ENCODE data around the gene TCF7L2.
A peak's percentile ranks its signal among the peaks of the same experiment; 100 is the strongest.

The TCF7L2 gene

DNA sequence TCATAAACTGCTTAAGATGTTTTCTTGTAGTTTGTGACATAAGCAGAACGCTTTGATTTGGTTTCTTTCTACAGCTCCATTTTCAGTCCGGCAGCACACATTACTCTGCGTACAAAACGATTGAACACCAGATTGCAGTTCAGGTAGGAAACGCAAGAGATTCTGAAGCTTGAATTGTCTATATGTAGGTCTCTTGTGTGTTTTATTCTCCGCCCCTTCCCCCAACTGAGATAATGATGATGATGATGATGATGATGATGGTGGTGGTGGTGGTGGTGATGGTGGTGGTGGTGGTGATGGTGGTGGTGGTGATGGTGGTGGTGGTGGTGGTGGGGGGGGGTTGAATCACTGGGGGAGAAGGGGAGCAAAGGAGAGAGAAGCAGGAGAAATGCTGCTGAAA lies 14.4 kb downstream of the TCF7L2 start:
- no peak for DNase-seq (ENCODE audit: low read depth in 2 of 2)

DNA sequence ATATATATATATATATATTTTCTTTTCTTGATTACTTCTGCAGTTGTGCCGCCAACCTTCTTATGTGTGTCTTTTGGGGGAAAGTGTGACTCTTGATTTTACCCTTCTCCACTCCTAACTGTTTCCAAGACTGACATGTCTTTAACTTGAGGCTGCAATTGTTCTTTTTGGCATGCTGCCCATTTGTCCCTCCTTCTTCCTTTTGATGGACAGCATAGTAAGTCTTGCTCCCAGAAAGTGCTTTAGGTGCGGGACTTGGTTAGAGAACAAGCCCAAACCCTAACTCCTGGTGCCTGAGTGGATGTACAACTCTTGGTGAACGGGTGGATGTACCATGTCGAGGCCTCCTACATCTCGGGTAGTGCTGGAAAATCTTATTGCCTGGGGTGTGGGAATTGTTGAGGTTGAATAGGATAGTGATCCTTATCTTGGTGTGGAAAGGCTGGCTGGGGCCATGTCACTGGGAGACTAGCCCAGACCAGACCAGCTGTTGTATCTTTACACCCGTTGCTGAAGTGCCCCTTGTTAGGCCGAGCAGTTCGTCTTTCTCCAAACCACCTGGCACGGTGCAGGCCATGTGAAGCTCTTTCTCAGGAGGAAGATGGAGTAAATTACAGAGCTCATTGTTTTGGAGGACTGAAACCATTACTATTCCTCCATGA lies 16.3 kb downstream of the TCF7L2 start:
- DNase-seq (ENCODE audit: low read depth in 2 of 2) = no peak

DNA sequence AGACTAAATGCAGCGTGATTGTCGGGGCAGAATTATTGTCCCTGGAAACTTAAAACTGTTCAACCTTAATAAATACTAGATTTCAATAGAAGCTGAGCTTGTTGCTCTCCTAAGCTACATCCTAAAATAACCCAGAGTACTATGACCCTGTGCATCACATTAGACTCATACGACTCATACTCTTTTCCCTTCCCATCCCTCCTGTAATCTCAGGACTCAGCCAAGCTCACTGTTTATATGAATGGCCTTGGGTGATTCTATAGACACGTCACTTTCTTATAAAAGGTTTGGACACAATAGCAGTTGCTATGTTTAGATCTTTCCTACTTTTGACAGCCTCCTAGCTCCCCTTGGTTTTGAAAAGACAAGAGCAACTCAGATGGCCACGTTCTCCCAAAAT lies 17.2 kb downstream of the TCF7L2 start:
- DNase-seq (ENCODE audit: low read depth in 2 of 2) = no peak

DNA sequence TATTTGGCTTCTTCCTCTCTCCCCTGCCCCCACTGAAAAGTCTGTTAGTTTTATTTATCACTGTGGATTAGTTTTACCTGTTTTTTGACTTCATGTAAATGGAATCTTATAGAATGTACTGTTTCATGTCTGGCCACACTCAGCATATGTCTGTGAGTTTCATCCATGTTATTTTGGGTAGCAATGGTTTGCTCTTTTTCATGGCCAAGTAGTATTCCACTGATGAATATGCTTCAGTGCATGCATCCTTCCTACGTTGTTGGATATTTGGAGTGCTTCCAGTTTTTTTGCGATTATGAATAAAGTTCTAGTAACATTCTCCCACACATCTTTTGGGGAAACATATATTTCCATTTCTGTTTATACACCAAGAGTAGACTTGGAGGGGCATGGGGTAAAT lies 19.1 kb downstream of the TCF7L2 start:
- DNase-seq (ENCODE audit: low read depth in 2 of 2) = no peak

DNA sequence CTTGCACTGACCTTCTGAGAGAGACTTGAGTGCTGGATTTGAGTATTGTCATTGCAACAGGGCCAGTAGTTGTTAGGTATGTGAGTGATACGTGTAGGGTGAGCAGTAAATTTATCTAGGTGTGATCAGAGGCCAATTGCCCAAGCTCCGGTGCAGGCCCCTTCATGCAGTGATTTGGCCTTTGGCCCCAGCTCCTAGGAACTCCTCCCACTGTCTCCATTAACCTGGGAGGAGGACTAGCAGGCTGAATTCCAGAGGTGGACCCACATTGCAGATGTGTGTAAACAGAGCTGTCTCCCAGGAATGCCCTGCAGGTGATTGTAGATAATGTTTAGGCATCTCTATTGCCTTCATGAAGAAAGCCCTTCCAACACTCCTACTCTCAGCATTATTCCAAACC lies 19.5 kb downstream of the TCF7L2 start:
- DNase-seq (ENCODE audit: low read depth in 2 of 2) = no peak

DNA sequence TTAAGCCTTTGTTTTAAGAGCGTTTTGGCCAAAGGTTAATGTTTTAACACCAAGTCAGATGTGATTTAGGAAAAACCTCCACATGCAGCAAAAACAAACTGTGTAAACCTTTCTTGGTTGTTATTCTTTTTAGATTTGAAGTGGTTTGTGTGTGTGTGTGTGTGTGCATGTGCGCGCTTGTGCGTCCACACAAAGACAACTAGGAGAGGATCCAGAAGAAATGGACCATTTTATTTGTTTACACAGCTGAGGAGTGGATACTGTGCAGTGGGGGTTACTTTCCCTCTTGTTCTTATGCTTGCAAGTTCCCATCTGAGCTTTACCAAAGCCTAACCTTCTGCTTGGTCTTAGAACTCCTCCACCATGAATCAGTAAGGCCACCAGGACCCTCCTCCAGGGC lies 20.0 kb downstream of the TCF7L2 start:
- DNase-seq (ENCODE audit: low read depth in 2 of 2) = no peak

DNA sequence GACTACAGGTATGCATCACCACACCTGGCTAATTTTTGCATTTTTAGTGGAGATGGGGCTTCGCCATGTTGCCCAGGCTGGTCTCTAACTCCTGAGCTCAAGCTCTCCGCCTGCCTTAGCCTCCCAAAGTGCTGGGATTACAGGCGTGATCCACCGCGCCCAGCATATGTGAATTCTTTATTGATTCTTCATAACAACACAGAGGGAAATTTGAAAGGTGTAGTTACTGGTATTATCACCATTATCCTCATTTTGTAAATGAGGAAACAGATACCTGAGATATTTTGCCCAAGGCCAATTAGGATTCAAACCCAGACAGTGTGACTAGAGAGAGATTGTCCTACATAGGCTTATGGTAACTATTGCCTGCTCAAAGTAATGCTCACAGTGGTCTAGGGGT lies 22.6 kb downstream of the TCF7L2 start:
- DNase-seq (ENCODE audit: low read depth in 2 of 2) = no peak

DNA sequence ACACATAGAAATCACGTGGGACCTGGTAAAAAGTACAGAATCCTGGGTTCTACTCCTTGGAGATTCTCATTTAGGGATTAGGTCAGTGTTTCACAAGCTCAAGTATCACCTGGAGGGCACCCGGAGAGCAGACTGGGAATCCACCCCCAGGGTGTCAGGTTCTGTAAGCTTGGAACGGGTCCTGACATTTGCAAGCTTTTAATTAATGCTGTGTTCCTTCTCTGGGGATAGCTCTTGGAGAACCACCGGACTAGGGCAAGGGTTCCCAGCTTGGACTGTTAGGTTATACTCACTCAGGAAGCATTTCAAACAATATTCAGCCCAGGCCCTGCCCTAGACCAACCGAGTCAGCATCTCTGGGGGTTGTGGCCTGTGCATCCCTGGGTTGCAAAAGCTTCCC lies 23.0 kb downstream of the TCF7L2 start:
- no peak for DNase-seq (ENCODE audit: low read depth in 2 of 2)

DNA sequence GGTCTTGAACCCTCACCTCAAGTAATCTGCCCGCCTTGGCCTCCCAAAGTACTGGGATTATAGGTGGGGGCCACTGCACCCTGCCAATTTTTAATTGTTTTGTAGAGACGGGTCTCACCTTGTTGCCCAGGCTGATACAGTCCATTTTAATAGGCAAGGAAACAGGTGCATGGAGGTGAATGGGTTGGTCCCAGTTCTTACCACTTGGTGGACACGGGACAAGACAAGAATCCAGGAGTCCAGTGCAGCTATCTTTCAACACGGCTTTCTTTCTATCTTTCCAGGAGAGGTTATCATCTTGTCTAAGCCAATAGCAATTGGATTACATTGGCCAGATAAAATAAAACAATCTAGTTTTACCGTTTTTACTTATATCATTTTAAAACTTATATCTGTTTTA lies 23.8 kb downstream of the TCF7L2 start:
- no peak for DNase-seq (ENCODE audit: low read depth in 2 of 2)

DNA sequence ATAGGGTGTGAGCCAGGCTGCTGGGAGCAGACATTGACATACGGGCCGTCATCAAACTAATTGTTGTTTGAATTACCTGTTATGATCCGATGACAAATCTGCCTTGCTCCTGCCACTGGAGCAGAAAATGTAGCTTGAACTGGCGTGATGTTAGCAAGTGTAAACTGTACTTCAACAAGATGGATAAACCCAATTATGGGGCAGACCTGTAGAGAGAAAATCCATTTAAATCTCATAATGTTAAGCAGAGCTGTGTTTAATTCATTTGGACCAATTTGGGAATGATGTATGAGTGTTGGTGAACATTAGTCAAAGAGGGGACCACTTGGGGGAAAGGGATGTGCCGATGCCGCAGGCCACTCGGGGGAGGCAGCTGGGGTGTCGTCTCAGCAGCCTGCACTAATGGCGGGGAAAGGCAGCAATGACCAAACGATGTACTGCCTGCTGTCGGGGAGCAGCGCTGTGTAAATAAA lies 27.4 kb downstream of the TCF7L2 start:
- no peak for DNase-seq (ENCODE audit: low read depth in 2 of 2)

DNA sequence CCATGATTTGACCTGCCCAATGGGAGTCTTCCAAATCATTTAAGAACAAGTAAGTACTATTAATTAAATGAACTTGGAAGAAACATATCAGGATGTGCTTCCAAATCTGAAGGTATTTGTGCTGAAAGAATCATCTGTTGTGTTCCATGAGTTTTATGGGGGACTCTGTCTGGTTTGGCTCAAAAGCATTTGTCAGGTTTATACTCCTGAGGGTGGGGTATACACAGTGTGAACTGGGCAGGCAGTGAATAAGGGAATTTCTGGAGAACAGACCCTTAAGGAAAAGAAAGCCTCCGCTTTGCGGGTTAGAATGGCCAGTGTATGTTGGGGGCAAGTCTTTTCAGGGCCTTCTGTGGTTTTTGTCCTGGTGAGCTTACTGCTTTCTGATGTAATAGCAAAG lies 29.9 kb downstream of the TCF7L2 start:
- no peak for DNase-seq (ENCODE audit: low read depth in 2 of 2)

DNA sequence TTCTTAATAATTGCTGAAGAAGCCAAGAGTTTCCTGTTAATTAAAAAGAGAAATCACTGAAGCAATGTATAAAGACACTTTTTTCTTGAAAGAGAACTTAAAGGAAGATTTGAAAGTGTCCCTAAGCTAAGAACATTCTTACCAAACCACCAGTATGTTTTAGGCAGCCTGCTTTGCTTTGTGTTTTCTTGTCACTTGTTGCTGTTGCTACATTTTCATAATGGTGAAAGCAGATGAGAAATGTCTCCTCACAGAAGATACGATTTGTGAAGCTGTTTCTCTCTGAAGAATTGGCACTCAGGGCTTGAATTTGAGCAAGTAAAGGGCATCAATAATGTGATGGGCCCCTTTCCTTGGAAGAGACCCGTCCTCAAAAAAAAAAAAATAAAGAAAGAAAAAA lies 30.9 kb downstream of the TCF7L2 start:
- no peak for DNase-seq (ENCODE audit: low read depth in 2 of 2)

DNA sequence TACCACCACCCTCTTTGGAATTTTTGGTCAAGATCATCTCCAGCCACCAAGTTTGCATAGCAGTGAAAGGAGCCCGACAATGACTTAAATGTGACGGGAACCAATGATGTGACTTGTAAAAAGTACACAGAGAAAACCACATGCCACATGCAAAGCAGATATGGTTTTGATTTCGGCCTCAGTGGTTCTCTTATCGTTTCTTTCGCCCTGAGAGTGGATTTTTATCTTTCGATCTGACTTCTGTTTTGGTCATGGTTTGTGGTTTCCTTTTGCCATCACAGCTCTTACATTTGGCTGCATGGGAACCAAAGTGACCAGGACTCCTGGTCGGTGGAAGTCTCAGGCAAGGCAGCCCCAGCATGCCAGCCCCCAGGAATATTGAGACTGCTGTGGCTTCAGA lies 31.5 kb downstream of the TCF7L2 start:
- DNase-seq (ENCODE audit: low read depth in 2 of 2) = peak in 1 of 2 donors; percentile 24

DNA sequence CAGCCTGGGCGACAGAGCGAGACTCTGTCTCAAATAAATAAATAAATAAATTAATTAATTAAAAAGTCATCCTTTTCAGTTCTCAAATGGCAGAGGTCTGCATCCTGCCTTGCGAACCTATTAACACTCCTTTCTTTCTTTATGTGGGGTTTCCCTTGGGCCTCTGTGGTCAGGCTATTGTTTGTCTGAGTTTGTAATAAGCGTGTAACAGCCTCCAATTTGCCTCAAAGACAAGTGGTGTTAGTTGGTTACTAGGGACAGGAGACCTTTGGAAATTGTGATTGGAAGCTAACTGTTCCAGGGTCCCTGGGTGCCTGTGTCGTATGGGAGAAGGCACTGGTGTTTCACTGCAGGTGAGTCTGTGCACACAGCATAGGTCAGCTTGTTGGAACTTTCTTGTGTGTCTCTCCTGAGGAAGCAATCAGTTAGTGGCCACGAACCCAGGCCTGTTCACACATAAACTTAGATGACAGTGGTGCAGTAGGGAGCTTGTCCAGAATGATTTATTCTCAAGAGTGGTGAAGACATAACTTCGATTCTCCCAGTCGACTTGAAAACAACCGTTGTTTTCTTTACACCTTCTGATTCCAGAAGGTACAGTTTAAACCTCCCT lies 33.5 kb downstream of the TCF7L2 start:
- no peak for DNase-seq (ENCODE audit: low read depth in 2 of 2)

DNA sequence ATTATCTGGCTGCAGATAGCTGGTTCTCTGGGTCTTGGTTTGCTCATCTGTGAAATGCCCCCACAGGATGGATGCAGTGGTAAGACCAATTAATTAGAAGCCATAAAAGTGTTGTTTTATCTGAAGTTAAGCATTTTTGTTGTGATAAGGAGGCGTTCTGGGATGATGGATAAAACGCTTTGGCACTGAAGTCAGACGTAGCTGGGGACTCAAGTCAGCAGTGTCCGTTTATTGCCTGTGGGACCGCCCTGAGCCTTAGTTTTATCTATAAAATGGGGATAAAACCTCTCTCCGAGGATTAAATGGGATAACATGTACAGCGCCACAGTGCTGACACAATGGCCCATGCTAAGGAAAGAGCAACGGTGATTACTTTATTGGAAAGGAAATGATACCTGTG lies 34.7 kb downstream of the TCF7L2 start:
- no peak for DNase-seq (ENCODE audit: low read depth in 2 of 2)

DNA sequence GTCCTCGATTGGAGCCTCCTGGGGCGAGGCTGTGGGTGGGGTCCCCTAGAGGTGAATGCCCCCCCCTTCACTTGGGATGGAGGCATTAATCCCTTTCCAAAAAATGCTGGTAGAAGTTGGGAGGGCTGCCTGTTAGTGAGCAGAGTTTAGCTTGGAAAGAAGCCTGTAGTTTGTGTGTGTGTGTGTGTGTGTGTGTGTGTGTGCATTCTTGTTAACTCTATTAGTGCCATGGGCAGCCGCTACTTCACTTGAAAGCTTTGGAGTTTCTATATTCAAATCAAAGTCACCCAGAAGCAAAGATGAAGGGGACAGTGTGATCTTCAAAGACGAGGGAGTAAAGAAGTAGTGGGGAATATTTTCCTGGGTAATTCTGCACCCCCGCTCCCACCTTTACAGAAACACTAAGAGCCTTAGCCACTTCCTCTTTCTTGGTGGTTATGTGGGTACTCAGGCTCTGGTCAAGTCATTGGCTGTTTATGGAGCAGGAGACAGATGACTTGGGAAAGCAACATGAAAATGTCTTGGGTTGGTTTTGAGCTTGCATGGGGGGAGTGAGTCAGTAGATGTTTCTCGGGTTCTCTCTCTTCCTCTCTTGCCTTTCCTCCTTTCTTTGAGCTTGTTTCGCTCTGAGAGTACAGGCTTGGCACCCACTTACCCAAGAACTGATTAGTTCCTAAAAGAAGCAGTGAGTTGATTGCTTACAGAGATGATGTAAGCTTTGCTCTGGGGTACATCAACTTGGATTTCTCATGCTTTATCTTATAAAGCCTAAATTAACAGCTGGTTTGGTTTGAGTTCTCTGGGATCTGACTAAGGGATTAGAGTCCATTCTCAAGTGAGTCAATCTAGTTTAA lies 35.9 kb downstream of the TCF7L2 start:
- peak in 1 of 2 donors; percentile 4 for DNase-seq (ENCODE audit: low read depth in 2 of 2)

DNA sequence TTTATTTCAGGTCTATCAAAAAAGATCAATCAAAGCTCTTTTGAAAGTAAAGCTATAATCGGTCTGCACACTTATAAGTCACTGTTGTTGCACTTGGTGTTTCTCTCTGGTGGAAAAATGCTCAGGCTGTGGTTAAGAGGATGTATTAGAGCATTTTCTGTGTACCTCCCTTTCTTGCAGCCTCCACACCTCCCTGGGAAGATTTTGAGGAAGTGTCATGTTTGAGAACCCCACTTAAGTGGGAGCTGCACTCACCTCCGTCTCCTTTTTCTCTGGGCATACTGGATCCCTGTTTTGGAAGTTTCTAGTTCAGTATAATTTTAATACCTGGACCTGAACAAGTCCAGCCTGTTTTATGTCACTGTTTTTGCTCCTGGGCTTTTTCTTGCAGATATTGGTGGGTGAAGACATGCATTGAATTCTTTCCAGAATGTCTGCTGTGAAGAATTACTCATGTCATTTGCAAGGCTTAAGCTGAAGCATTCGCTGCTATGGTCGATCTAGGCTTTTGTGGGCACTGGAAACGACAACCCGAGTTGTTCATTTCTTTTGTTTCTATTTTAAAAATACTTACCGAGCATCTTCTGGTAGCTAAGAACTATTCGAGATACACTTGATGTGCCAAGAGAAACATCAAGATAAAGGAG lies 36.6 kb downstream of the TCF7L2 start:
- DNase-seq (ENCODE audit: low read depth in 2 of 2) = no peak

DNA sequence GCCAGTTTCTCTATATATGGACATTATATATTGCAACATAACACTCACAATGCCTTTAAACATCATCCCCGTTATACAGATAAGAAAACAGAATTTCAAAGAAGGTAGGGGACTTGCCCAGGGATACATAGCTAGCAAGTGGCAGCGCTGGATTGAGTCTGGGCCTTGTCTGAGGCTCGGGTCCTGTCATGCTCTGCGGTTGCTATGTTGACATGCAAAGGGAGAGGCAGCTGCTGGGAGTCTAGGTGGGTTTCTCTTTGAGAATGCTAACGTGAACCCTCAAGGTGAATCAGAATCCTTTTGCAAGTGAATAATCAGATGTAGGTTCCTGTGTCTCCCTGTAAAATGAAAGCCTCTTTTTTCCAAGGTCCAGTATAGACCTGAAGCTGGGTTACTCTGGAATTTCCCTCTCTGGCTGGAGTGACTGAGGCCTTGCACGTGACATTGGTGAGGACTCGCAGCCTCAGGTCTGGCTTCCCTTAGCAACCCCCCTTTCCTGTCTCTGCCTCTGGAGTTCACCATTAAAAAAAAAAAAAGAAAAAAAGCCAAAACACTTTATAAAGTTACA lies 38.9 kb downstream of the TCF7L2 start:
- DNase-seq (ENCODE audit: low read depth in 2 of 2) = no peak

DNA sequence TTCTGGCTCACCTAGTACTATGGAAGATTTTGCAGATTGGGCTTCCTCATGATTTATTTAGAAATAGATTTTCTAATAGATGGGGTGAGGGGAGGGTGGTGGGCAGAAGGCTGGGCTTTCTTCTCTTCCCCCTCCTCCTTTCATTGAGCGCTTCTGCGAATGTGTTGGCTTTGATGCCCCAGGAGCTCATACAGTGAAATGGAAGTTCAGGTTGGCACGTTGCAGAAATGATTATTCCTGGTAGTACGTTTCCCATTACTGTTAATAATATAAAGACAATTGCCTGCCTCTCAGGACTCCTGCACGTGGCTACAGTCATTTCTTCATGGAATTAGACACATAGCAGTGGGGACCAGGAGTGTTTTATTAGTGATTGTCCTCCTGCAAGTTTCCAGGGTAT lies 39.8 kb downstream of the TCF7L2 start:
- no peak for DNase-seq (ENCODE audit: low read depth in 2 of 2)

DNA sequence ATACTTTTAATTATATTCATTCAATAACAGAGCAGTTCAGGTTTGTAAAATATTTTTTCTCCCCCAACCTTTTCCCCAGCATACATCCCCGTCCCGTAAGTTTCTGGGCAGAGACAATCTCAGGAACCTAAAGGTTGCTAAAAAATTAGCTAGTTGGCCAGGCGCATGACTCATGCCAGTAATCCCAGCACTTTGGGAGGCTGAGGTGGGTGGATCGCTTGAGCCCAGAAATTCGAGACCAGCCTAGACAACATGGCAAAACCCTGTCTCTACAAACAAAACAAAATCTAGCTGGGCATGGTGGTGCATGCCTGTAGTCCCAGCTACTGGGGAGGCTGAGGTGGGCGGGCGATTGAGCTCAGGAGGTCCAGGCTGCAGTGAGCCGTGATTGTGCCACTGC lies 40.2 kb downstream of the TCF7L2 start:
- DNase-seq (ENCODE audit: low read depth in 2 of 2) = no peak

DNA sequence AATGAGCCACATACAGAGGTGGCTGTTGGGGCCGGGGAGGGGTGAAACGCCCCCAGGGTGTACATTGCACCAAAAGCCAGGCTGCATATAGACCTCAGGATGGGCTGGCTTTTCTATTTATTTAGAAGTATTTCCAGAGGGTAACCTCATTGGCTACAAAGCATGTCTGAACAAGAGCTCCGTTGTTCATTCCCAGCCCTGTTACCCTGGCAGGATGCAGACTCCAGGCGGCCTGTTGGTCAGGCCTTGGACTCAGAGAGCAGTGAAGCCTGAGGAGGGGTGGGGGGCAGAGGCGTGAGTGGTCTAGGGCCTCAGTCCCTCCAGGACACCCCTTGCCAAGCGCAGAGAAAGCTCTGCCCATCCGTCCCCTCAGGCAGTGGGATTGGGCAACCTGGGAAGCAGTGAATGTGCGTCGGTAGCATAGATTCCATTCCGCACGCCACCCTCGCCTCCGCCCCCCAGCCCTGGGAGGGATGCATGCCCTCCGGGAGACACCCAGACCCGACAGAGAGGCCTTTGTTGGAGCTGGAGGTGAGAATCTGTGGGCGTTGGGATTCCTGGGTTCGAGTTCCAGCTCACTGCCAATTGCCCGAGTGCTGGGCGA lies 41.9 kb downstream of the TCF7L2 start:
- no peak for DNase-seq (ENCODE audit: low read depth in 2 of 2)

DNA sequence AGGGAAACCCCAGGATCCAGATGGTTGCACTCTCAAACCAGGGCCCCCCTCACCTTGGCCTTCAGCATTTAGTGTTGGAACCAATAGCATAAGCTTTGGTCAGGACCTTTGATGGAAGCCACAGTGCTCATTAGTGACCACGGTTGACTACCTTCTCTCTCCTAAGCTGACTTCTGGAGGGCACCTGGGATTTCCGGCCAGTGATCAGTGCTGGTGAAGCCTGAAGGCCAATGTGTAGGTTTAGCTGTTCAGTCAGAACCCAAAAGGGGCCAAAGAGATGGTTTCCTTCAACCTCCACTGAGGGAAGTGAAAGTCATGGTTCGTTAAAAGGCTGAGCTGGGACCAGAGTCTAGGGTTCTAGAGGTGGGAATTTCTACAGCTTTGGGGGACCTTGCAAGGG lies 46.4 kb downstream of the TCF7L2 start:
- no peak for DNase-seq (ENCODE audit: low read depth in 2 of 2)

Measured in stimulated activated CD4-positive, alpha-beta T cell treated with anti-CD3 and anti-CD28 coated beads, Interleukin-4, amount 100 ng/mL, for 48 hours (primary cell).